HepG2 (cell line): ENCODE data around the gene ZXDC. TPM values are rescaled to one million over a fixed set of nuclear protein-coding genes. Genes with fewer than 3 reads are reported as not detected.
A peak's percentile ranks its signal among the peaks of the same experiment; 100 is the strongest.

ENCODE experiments used
- FOXC1 ChIP-seq: sonication (generic); formaldehyde crosslinking; IDR thresholded peaks from 2 replicates; pipeline ENCODE4 v1.8.0; 2022; ENCODE audit warnings: mild to moderate bottlenecking, missing genetic modification reagents, borderline replicate concordance
- FOXM1 ChIP-seq: sonication (generic); formaldehyde crosslinking; IDR thresholded peaks from 2 replicates; pipeline ENCODE4 v1.5.0; 2020; ENCODE audit warnings: missing genetic modification reagents
- GABPB1 ChIP-seq: IDR thresholded peaks from 2 replicates; pipeline ENCODE4 v1.6.1; 2016; ENCODE audit warnings: mild to moderate bottlenecking, missing genetic modification reagents, moderate library complexity, missing compliant biosample characterization
- HNRNPL ChIP-seq: fragments of 200-400 bp; formaldehyde crosslinking; IDR thresholded peaks from 2 replicates; pipeline ENCODE4 v1.6.1; 2017; ENCODE audit warnings: mild to moderate bottlenecking, low read depth, low read length
- KDM2A ChIP-seq: sonication (generic); formaldehyde crosslinking; IDR thresholded peaks from 2 replicates; pipeline ENCODE4 v1.4.0; 2020; ENCODE audit warnings: low read depth, missing genetic modification reagents, borderline replicate concordance
- LCORL ChIP-seq, 2 experiments: fragments of 450-650 bp in 1 of 2; sonication (generic) in 1 of 2; formaldehyde crosslinking in 1 of 2; IDR thresholded peaks; 2 replicates each; pipeline versions ENCODE4 v1.5.0 to v1.6.1; 2017 to 2020; ENCODE audit warnings: antibody characterized with exemption in 1 of 2, missing genetic modification reagents in 1 of 2
- NFATC3 ChIP-seq: sonication (generic); formaldehyde crosslinking; IDR thresholded peaks from 2 replicates; pipeline ENCODE4 v1.5.1; 2020; ENCODE audit warnings: mild to moderate bottlenecking, missing genetic modification reagents
- NR2F6 ChIP-seq, 2 experiments: IDR thresholded peaks; 2 replicates each; pipeline ENCODE4 v1.6.1; 2016; ENCODE audit warnings: antibody characterized with exemption in 1 of 2, mild to moderate bottlenecking in 1 of 2
- PATZ1 ChIP-seq: sonication (generic); formaldehyde crosslinking; IDR thresholded peaks from 2 replicates; pipeline ENCODE4 v1.4.0; 2020; ENCODE audit warnings: missing genetic modification reagents
- SALL1 ChIP-seq: sonication (generic); formaldehyde crosslinking; IDR thresholded peaks from 2 replicates; pipeline ENCODE4 v1.8.0; 2022; ENCODE audit warnings: mild to moderate bottlenecking, missing genetic modification reagents
- ZBTB38 ChIP-seq: sonication (generic); formaldehyde crosslinking; IDR thresholded peaks from 2 replicates; pipeline ENCODE4 v1.5.1; 2020; ENCODE audit warnings: mild to moderate bottlenecking, missing genetic modification reagents
- ZFY ChIP-seq: sonication (generic); formaldehyde crosslinking; IDR thresholded peaks from 2 replicates; pipeline ENCODE4 v1.4.0; 2020; ENCODE audit warnings: missing genetic modification reagents
- ZNF331 ChIP-seq: sonication (generic); formaldehyde crosslinking; IDR thresholded peaks from 2 replicates; pipeline ENCODE4 v1.4.0; 2020; ENCODE audit warnings: missing genetic modification reagents
- ZNF431 ChIP-seq: sonication (generic); formaldehyde crosslinking; IDR thresholded peaks from 2 replicates; pipeline ENCODE4 v1.9.0; 2022; ENCODE audit warnings: missing genetic modification reagents, low read depth, mild to moderate bottlenecking, borderline replicate concordance
- ZNF501 ChIP-seq: sonication (generic); formaldehyde crosslinking; IDR thresholded peaks from 2 replicates; pipeline ENCODE4 v1.5.1; 2020; ENCODE audit warnings: mild to moderate bottlenecking, moderate library complexity, missing genetic modification reagents
- ZNF574 ChIP-seq: sonication (generic); formaldehyde crosslinking; IDR thresholded peaks from 2 replicates; pipeline ENCODE4 v1.4.0; 2020; ENCODE audit warnings: missing genetic modification reagents
- ZNF691 ChIP-seq: sonication (generic); formaldehyde crosslinking; IDR thresholded peaks from 2 replicates; pipeline ENCODE4 v1.4.0; 2020; ENCODE audit warnings: missing genetic modification reagents, low read depth, mild to moderate bottlenecking, borderline replicate concordance
- ZNF704 ChIP-seq: sonication (generic); formaldehyde crosslinking; IDR thresholded peaks from 2 replicates; pipeline ENCODE4 v1.8.1; 2023; ENCODE audit warnings: mild to moderate bottlenecking, inconsistent platforms, moderate library complexity, missing genetic modification reagents, borderline replicate concordance
- polyA plus RNA-seq, 8 experiments: library from polyadenylated mRNA; depleted of rRNA in 3 of 8; stranded (reverse) in 7 of 8; unstranded in 1 of 8; fragments of >200 nt; fragmentation: Illumina TruSeq in 4 of 8; extraction: Trizol in 4 of 8; gene quantifications; 2 replicates each; pipeline versions ENCODE4 v1.2.1 to v1.2.3, GENCODE V29; 2011 to 2016; ENCODE audit warnings: low read depth in 4 of 8, missing spikeins in 1 of 8, mixed read lengths in 1 of 8; ENCODE audit not compliant: insufficient read depth in 1 of 8
- total RNA-seq, 5 experiments: library from RNA; depleted of rRNA; stranded (reverse); fragments of >200 nt; fragmentation: Illumina TruSeq; extraction: Trizol; gene quantifications; 2 replicates each; pipeline ENCODE4 v1.2.3, GENCODE V29; 2016; ENCODE audit warnings: low read depth in 1 of 5
- TF ChIP-seq, protein P1 (sequence below): sonication (generic); formaldehyde crosslinking; IDR thresholded peaks from 2 replicates; pipeline ENCODE4 v1.8.1; 2023; ENCODE audit warnings: missing genetic modification reagents, inconsistent platforms, borderline replicate concordance

Gene ZXDC
- total and polyA plus RNA-seq, 2 of the 13 experiments (the other 11 are each of a cell fraction or from before 2014, with no cell fraction given): 17.6 to 21.2 TPM

GRCh38 chr3:126498929-126499328 lies 23.2 kb upstream of the ZXDC start (continued):
- no peak for TF ChIP-seq ZNF704 (CRISPR knock-in tag)
- TF ChIP-seq ZNF431 (CRISPR knock-in tag): no peak
- 0 out of 2 replicates have a peak, but pooled peaks have one; percentile 59 for TF ChIP-seq HNRNPL
- 0 out of 2 replicates have a peak, but pooled peaks have one; percentile 37 for TF ChIP-seq ZNF331 (CRISPR knock-in tag)
- TF ChIP-seq GABPB1 (CRISPR knock-in tag): peak; percentile 18; the same call in 1 of the 2 replicates
- peak; percentile 54; the same call in 1 of the 2 replicates for TF ChIP-seq FOXC1 (CRISPR knock-in tag)
- TF ChIP-seq ZFY: peak; percentile 34; the same call in 1 of the 2 replicates
- 0 out of 2 replicates have a peak, but pooled peaks have one; percentile 21 for TF ChIP-seq ZBTB38 (CRISPR knock-in tag)
- no peak for TF ChIP-seq FOXM1 (CRISPR knock-in tag)
- 0 out of 2 replicates have a peak, but pooled peaks have one; percentile 17 for TF ChIP-seq ZNF574
- no peak; the same call in 1 of the 2 replicates for TF ChIP-seq KDM2A (CRISPR knock-in tag)
- TF ChIP-seq, protein P1, sequence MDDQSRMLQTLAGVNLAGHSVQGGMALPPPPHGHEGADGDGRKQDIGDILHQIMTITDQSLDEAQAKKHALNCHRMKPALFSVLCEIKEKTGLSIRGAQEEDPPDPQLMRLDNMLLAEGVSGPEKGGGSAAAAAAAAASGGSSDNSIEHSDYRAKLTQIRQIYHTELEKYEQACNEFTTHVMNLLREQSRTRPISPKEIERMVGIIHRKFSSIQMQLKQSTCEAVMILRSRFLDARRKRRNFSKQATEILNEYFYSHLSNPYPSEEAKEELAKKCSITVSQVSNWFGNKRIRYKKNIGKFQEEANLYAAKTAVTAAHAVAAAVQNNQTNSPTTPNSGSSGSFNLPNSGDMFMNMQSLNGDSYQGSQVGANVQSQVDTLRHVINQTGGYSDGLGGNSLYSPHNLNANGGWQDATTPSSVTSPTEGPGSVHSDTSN (CRISPR knock-in tag): no peak
- TF ChIP-seq NFATC3 (CRISPR knock-in tag): no peak
- 0 out of 2 replicates have a peak, but pooled peaks have one; percentile 25 for TF ChIP-seq ZNF691
- 0 out of 2 replicates have a peak, but pooled peaks have one; percentile 30 for TF ChIP-seq PATZ1 (CRISPR knock-in tag)
- TF ChIP-seq LCORL (IDR thresholded peaks at IDR 0.05): no peak
- TF ChIP-seq LCORL (CRISPR knock-in tag; IDR thresholded peaks at IDR 0.05): peak; percentile 56; the same call in 1 of the 2 replicates
- no peak for TF ChIP-seq NR2F6 (IDR thresholded peaks at IDR 0.05)
- peak; percentile 51 for TF ChIP-seq NR2F6 (CRISPR knock-in tag; IDR thresholded peaks at IDR 0.05)
- peak; percentile 34; the same call in 1 of the 2 replicates for TF ChIP-seq SALL1 (CRISPR knock-in tag)
- TF ChIP-seq ZNF501 (CRISPR knock-in tag): 0 out of 2 replicates have a peak, but pooled peaks have one; percentile 37
